PFSK-1 (cell line): ENCODE results near the gene KCTD12.

Experiments
- POLR2AphosphoS5 ChIP-seq: IDR thresholded peaks from 2 replicates; pipeline ENCODE4 v1.6.1; 2012; ENCODE audit warnings: low read depth, mild to moderate bottlenecking, control low read depth, low read length, moderate library complexity
- SIN3A ChIP-seq: IDR thresholded peaks from 2 replicates; pipeline ENCODE4 v1.6.1; 2012; ENCODE audit warnings: mild to moderate bottlenecking, low read length, moderate library complexity, borderline replicate concordance; ENCODE audit not compliant: insufficient read depth
- TF ChIP-seq, protein P1 (sequence below), 2 experiments: IDR thresholded peaks; 2 replicates each; pipeline versions ENCODE4 v1.6.1 to v1.8.0; 2011 to 2012; ENCODE audit warnings: low read depth in 2 of 2, low read length in 2 of 2, control low read depth in 1 of 2, inconsistent platforms in 1 of 2, mild to moderate bottlenecking in 1 of 2, moderate library complexity in 1 of 2; ENCODE audit not compliant: insufficient read depth in 1 of 2

DNA sequence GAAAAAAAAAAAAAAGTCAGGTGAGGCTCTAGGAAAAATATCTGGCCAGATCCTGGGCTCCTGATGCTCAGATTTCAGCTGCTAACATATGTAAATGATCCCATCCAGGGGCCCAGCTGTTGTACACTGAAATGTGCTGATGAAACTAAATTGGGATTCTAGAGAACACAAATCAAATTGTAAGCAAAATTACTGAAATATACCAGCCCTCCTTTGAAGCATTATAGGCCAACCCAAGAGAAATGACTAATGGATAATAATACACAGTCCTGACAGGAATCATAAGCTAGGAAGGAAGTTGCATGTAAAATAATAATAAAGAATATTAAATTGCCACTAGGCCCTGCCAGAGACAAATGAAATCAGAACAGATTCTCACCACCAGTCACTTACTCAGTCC lies 17.8 kb downstream of the KCTD12 start:
- no peak for TF ChIP-seq POLR2AphosphoS5
- TF ChIP-seq, protein P1, sequence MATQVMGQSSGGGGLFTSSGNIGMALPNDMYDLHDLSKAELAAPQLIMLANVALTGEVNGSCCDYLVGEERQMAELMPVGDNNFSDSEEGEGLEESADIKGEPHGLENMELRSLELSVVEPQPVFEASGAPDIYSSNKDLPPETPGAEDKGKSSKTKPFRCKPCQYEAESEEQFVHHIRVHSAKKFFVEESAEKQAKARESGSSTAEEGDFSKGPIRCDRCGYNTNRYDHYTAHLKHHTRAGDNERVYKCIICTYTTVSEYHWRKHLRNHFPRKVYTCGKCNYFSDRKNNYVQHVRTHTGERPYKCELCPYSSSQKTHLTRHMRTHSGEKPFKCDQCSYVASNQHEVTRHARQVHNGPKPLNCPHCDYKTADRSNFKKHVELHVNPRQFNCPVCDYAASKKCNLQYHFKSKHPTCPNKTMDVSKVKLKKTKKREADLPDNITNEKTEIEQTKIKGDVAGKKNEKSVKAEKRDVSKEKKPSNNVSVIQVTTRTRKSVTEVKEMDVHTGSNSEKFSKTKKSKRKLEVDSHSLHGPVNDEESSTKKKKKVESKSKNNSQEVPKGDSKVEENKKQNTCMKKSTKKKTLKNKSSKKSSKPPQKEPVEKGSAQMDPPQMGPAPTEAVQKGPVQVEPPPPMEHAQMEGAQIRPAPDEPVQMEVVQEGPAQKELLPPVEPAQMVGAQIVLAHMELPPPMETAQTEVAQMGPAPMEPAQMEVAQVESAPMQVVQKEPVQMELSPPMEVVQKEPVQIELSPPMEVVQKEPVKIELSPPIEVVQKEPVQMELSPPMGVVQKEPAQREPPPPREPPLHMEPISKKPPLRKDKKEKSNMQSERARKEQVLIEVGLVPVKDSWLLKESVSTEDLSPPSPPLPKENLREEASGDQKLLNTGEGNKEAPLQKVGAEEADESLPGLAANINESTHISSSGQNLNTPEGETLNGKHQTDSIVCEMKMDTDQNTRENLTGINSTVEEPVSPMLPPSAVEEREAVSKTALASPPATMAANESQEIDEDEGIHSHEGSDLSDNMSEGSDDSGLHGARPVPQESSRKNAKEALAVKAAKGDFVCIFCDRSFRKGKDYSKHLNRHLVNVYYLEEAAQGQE (IDR thresholded peaks at IDR 0.05; ENCODE audit: insufficient read depth in 1 of 2, low read depth in 2 of 2, low read length in 2 of 2), result no peak
- no peak for TF ChIP-seq SIN3A
